ENCODE measurements around the gene GRM4.
"Not testable (repeated sequence)": the region's sequence is repeated elsewhere in the genome, so short reads cannot be mapped to it uniquely, and the experiment has no call there.

The GRM4 gene

DNA sequence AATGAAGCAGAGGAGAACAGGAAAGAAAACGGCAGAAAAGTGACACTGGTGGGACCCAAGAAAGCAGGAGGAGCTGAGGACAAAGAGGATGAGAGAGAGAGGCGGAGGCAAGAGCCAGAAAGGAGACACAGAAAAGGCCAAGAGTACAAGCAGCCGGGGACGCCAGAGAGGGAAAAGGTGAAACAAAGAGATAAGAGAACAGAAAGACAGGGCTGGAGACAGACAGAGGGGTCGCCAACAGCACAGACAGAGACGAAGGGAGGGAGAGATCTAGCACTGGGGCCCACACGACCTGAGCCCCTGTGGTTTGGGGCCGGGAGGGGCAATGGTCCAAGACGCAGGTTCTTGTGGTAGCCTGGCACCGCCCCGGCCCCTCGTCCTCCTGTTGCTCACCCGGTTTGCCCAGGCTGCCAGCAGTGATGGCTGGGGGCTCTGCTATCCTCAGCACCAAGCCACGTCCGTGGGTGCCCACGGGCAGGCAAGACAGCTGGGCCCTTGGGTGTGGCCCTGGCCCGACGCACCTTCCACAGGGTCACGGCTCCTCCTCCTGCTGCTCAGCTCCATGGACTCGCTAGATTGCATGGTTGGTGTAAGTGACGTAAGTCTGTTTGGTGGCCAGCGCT lies 123.5 kb downstream of the GRM4 start:
- no peak for DNase-seq (ENCODE audit: low read depth)

DNA sequence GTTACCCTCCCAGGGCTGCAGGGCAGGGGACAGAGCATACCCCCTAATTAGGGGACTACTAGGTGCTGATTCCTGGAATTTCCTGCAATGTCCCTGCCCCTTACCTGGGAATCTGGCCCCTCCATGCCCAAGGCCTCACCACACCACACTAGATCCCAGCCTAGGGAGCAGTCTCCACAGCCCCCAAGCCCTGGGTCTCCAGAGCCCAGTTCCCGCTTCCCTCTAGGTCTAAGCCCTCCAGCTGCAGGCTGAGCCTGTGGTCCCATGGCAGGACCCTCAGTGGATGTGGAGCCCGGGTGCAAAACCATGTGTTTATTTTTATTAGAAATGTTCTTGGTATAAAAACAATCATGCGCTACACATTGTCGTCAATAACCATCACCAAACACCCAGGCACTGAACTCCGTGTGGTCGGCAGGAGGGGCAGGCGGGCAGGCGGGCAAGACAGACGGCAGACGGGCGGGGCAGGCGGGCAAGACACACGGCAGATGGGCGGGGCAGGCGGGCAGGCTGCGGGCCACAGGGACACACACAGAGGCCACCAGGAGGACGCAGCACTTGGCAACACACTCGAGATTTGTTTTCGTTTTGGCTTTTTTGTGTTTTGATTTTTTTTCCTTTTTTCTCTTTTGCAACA lies 124.2 kb downstream of the GRM4 start:
- DNase-seq (ENCODE audit: low read depth): no peak

DNA sequence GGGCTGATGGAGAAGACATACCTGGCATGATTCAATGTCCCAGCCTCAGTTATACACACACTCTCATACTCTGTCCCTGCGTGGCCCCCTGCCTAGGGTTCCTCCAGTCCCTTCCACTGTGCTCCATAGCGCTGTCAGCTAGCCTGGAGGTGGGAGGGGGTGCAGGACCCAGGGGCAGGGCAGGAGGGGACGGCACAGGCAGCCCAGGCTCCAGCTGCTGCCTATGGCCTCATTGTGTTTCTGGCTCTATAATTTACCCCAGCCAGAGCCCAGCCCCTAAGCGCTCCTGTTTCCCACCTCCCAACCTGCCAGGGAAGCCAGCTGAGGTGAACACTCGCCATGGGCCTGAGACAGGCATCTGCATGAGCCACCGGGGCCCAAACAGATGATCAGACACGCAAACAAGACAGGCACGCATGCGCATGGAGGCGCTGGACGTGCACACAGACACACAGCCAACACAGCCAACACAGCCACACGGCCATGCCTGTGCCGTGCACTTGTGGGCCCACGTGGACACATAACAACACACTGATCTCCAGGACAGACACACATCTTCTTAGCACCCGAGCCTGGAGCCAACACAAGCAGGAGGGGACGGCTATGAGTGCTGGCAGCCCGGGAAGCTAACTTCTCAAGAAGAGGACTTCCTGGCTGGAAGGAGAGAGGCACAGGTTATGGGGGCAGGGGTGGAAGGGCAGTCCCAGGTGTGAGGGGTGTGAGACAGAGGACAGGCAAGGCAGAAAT lies 124.9 kb downstream of the GRM4 start:
- no peak for DNase-seq (ENCODE audit: low read depth)

DNA sequence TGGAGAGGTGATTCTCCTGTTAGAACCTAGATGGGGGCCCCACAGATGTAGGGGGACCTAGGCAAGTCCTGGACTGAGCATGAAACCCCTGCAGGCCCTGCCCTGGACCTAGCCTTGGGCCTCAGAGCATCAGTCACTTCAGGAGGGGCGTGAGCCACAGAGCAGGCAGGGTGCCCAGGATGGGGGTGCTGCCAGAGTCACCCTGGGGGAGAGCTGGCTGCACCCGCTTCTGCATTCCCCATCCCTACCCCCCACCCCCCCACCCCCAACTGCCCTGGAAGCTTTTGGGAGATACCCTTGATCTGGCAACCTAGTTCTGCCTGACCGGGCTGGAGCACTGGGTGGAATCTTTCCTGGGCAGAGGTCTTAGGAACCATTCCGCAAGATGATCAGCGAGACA lies 125.6 kb downstream of the GRM4 start:
- DNase-seq (ENCODE audit: low read depth): no peak

DNA sequence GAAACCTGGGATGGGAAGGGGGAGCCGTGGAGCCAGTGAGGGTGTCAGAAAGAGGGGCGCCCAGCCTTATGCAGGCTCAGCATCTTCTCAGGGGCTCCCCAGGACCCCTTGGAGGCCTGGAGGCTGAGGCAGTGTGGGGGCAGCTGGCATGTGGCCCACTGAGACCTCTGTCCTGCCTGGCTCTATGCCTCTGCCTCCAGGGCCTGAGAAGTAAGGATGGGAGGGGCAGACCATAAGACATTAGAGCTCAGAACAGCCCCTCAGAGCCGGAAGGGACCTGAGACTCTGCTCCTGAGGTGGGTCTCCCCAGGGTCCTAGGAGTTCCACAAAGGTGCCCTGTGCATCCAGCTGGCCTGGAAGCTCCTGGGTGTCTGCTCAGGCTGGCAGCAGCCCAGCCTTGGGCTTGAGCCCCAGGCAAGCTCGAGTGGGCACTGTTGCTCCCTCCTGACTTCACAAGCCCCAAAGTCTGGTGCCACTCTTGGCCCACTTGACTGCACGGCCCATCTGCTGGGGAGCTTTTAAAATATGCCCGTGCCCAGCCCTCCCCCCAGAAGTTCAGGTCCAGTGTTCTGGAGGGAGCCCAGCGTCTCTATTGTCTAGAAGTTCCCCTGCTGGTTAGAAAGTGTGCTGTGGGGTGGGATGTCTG lies 126.8 kb downstream of the GRM4 start:
- no peak for DNase-seq (ENCODE audit: low read depth)

DNA sequence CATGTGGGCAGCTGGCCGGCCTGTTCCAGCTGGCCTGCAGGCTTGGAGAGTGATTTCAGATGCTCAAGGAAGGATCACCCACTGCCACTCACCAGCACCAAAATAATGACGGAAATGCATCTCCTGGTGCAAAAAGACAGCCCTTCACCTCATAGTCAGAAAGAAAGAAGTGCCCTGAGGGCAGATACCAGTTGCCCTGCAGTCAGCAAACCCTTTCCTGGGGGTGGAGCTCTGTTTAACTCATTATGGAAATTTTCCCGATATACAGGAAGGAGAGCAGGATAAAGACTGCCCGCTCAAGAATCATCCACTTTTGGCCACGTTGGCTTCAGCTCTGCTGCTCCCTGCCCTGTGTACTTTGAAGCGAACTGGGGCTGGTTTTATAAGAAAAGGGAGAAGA lies 127.9 kb downstream of the GRM4 start:
- DNase-seq (ENCODE audit: low read depth): no peak

DNA sequence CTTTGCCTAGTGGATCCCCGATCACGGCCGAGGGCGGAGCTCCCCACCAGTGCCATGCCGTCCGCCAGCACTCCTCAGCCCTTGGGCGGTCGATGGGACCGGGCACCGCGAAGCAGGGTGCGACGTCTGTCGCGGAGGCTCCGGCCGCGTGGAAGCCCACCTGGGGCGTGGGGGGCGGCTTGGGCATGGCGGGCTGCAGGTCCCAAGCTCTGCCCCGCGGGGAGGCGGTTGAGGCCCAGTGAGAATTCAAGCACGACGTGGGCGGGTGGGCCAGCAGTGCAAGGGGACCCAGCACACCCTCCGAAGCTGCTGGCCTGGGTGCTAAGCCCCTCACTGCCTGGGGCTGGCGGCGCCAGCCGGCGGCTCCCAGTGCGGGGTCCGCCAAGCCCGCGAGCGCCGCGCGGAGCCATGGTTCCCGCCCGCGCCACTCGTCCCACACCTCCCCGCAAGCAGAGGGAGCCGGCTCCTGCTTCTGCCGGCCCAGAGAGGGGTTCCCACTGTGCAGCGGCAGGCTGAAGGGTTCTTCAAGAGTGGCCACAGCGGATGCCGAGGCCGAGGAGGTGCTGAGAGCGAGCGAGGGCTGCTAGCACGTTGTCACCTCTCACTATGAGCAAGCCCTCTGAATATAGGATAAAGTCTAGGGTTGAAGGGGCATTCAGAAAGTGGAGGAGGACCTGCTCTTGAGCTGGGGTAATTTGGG lies 128.6 kb downstream of the GRM4 start:
- no peak for DNase-seq (ENCODE audit: low read depth)

DNA sequence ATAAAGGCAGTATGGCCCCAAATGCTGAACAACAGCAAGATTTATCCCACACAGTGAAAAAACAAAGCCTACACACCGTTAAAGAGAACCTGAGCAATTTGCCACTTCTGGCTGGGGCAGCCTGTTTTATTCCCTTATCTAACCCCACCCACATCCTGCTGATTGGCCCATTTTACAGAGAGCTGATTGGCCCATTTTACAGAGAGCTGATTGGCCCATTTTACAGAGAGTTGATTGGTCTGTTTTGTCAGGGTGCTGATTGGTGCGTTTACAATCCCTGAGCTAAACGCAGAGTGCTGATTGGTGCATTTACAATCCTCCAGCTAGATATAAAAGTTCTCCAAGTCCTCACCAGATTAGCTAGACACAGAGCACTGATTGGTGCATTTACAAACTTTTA lies 129.3 kb downstream of the GRM4 start:
- DNase-seq (ENCODE audit: low read depth): not testable (repeated sequence)

DNA sequence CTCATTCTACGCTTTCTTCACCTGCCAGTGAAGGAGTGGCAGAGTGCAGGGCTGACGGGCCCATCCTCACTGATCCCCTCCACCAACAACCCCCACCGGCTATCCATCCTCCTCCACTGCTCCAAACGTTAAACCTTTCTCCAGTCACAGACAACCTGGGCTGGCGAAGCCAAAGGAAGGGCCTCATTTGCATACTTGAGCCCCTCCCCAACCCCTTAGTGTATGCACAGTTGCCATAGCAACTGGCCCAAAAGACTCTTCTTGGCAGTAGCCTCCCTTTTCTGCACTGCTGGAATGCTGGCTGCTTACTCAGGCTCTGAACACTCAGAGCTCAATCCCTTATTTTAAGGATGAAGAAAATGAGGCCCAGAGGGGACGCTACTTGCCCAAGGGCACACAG lies 130.3 kb downstream of the GRM4 start:
- no peak for DNase-seq (ENCODE audit: low read depth)

DNA sequence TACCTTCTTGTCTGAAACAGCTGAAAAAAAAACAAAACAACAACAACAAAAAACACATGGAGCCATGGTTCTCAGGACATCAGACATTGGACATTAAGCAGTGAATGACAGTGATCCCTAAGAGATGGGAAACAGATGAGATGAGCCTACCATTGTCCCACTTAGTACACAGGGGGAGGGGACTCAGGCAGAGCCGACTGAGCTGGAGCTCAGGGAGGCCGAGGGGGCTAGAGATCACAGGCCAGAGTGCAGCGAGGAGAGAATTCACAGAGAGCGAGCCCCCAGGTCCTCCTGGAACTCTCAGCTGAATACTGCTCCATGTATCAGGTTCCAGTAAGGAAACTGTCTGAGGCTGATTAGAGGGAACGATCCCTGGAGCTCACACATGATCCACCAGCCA lies 134.6 kb downstream of the GRM4 start:
- no peak for DNase-seq (ENCODE audit: low read depth)

DNA sequence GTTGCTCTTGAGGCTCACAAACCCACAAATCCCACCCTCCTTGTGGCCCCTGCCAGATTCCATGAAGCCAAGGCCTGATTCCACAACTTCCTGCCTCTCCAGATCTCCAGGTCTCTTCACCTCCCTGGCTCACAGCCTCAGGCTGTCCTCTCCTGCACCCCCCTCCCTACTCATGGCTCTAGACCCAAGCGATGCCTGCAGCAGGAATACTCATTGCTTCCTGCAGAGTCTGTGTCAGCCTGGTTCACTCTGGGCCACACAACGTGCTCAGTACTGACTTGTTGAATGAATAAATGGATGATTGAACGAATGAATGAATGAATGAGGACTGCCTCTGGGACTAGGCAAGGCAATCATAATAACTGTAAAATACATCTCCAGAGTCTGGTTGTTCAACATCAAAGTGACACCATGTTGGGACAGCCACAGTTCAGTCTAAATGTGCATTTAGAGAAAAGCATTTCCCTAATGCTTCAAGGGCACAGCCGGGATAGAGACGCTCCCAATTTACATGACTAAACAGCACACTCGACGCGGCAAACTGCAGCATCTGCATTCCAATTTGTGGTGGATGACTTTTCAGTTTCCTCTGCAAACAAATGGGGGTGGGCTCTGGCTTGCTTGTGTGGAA lies 139.9 kb downstream of the GRM4 start:
- no peak for DNase-seq (ENCODE audit: low read depth)

DNA sequence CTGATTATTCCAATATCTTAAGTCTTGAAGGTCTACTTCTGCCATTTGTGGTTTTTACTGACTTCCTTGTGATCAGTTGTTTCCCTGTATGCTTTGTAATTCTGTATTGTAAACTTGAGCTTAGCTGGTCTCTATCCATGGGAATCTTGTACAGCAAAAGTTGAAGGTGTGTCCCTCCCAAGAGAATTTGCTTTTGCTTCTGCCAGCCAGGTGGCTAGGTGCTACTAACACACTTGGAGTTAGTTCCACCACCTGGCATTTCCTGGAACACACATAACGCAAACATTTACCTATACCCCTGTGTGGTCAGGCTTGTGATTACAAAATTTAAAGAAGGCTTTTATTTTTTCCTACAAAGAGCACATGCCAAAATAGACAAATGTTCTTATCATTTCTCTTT lies 141.2 kb downstream of the GRM4 start:
- DNase-seq (ENCODE audit: low read depth): no peak

DNA sequence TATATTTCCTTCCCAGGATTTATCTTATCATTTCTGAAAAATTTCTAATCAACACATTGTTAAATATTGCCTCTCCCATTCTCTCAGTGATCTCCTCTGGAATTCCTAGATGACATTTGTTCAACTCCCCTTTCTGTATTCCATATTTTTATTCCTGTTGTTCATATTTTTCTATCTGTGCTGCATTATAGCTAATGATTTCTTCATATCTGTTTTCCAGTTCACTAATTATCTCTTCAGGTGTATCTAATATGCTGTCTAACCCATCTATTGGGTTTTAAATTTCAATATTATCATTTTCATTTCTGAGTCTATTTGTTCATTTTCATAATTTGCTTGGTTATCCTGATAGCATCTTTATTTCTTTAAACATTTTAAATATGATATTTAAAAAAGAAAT lies 141.9 kb downstream of the GRM4 start:
- no peak for DNase-seq (ENCODE audit: low read depth)

DNA sequence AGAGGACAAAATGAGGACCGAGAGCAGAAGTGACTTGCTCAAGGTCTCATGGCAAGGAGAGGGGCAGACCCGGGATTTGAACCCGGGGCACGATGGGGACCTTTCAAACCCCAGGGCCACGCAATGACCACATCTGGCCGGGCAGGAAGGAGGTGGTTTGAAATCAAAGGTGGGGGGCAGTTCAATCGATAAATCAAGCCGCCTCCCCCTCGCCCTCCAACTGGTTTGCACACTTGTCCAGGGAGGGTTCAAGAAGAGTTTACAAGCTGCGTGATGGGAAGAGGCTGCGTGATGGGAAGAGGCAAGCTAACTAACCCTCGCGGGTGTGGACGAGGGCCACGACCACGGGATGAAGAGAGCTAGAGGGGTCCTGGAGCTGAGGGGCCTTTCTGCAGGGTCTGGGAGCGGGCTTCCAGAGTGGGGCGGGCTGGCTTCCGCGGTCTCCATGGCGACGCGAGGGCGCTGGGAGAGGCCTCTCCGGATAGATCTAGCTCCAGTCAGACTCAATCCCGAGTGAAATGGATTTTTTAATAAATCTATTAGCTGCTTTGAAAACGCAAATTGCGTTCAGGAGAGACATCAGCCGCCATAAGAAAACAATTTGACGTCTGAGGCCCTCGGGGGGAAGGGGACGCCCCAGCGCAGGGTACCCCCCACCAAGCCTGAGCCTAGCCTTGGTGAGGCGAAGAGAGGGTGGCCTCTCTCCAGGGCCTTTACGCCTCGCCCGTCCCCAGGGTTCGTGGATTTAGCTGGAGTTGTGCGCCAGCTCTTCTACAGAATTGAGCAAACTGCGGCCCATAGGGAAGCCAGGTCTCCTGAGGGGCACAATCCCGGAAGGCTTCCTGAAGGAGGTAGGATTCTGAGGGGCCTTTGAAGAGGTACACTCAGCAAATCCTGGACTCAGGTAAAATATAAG lies 143.9 kb downstream of the GRM4 start:
- DNase-seq (ENCODE audit: low read depth): no peak

DNA sequence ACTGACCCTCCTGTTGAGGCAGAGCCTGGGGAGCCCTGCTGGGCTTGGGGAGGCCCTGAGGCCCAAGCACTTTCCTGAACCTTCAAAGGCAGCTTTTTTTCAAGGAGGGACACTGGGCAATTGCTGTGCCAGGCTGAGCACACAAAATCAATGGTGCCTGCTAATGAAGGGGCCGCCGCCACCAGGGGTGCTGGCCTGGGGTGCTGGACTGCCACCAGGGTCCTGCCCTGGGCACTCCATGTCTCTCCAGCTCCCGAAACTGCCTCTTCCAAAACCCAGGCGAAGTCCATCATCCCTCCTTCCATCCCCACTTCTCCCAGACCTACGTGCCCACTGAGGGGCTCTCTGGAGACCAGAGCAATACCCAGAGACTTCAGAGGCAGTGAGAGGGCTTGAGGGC lies 145.6 kb downstream of the GRM4 start:
- no peak for DNase-seq (ENCODE audit: low read depth)

DNA sequence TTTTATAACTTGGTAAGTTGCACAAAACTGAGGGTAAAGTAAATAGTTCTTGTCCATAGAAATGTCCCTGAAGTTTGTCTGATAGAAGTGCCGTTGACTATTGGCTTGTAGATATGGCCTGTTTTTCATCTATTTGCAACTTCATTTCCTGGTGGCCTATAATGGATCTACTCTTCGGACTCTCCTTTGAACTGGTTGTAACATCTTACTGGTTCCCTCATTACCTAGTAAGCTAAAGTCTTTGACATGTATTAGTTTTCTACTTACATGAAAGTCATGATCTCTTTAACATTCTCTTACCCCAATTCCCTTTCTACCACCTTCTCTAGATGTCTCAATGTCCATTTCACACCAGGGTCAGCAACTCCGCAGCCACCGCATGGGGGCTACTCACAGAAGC lies 146.3 kb downstream of the GRM4 start:
- no peak for DNase-seq (ENCODE audit: low read depth)

DNA sequence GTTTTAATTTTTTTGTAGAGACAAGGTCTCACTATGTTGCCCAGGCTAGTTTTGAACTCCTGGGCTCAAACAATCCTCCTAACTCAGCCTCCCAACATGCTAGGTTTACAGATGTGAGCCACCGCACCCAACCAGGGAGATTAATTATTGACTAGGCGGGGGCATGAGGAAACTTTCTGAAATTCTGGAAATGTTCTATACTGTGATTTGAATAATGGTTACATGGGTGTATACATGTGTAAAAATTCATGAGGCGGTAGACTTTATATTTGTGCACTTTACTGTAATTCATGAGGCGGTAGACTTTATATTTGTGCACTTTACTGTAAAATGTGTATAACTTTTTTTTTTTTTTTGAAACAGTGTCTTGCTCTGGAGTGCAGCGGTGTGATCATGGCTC lies 147.2 kb downstream of the GRM4 start:
- DNase-seq (ENCODE audit: low read depth): no peak

DNA sequence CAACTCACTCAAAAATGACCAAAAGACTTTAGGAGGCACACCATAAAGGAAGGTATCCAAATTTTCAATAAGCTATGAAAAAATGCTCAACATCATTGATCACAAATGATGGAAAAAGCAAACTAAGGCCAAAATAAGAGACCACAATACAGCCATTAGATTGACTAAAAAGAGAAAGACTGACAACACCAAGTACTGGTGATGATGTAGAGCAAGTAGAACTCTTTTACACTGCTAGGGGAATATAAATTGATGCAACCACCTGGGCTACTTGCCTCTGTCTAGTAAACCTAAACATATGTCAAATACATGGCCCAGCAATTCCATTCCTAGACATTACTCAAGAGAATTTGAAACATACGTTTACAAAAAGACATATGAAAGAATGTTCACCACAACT lies 148.6 kb downstream of the GRM4 start:
- no peak for DNase-seq (ENCODE audit: low read depth)

DNA sequence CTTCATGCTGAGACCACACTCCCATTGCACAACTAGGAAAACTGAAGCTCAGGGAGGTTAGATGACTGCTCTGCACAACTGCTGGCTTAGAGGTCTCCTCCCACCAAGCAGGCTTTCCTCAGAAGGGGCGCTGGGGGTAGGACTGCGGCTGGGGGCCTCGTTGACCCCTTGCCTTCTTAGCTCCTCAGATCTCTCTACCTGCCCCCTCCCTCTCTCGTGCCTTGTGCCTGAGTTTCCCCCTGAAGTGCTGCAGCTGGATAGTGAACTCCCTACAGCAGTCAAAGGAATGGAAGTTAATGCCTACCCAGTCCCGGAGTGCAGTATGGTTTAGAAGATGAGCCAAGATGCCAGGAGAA lies 149.8 kb downstream of the GRM4 start:
- no peak for DNase-seq (ENCODE audit: low read depth)

DNA sequence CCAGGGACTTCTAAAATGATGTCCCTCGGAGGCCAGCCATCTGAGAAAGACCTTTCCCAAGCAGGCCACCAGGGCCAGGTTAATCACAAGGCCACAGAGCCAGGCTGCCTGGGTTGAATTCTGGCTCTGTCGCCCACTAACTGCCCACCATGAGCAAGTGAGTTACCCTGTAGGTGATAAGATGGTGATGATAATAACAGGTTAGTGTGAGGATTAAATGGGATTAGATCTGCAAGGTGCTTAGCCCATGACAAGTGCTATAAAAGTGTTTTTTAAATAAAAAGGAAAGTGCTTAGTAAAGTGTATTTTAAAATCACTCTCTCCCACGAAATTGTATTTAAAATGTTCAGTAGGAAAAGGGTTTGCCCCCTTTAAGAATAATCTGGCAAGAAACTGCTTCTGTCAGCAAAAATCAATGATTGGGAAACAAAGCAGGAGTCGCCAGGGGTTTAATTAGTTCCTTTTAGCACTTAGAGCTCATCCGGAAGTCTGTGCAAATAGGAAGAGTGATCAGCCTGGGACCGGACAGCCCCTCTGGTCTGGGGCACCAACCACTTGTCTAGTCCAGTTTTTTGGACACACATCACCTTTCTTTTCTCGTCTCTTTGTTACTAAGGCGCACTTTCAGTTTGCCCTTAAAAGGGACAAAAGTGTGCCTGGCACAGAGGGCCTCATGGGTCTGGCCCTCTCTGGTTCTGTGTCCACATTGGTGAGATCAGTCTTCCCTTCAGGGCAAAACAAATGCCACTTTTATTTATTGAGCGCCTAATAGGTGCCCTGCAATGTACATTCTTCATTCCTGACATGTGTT lies 150.4 kb downstream of the GRM4 start:
- DNase-seq (ENCODE audit: low read depth): no peak
